BJ (cell line): ENCODE results near the gene DMAC2. TPM values are rescaled to one million over a fixed set of nuclear protein-coding genes. Genes with fewer than 3 reads are reported as not detected.

ENCODE experiments used
- CTCF ChIA-PET: fragments of 350-600 bp; formaldehyde crosslinking; extraction: SDS; loops from one replicate; lab custom pipeline; 2021; ENCODE audit warnings: antibody characterized with exemption, inconsistent platforms; lab: Yijun Ruan, JAX
- POLR2A ChIA-PET: fragments of 300-600 bp; sonication (Branson Sonifier 250); formaldehyde crosslinking; extraction: SDS; loops from one replicate; lab custom pipeline; 2021; ENCODE audit warnings: antibody characterized with exemption; lab: Charles Lee
- DNase-seq: peaks from one replicate; pipeline ENCODE4 v3.0.0-alpha.2; 2011; ENCODE audit warnings: low read depth
- H3K27me3 ChIP-seq: 2 replicates; pipeline ENCODE4 v1.6.0; 2011; ENCODE audit warnings: low read length; ENCODE audit not compliant: control insufficient read depth, insufficient read depth
- H3K36me3 ChIP-seq: 2 replicates; pipeline ENCODE4 v1.5.1; 2011; ENCODE audit warnings: low read length; ENCODE audit not compliant: control insufficient read depth, insufficient read depth
- H3K4me3 ChIP-seq: 2 replicates; pipeline ENCODE4 v1.5.1; 2011; ENCODE audit warnings: low read depth, mild to moderate bottlenecking, control low read depth, low read length
- CTCF ChIP-seq: IDR thresholded peaks from 2 replicates; pipeline ENCODE4 v1.5.1; 2011; ENCODE audit warnings: low read depth, mild to moderate bottlenecking, control low read depth, inconsistent platforms, low read length, moderate library complexity; ENCODE audit not compliant: insufficient read depth
- polyA plus RNA-seq: library from polyadenylated mRNA; depleted of rRNA; stranded (reverse); fragments of >200 nt; gene quantifications from 2 replicates; pipeline ENCODE4 v1.2.3, GENCODE V29; 2011

DMAC2 gene
- polyA plus RNA-seq, 1 experiment = 82.4 TPM

- TF ChIP-seq CTCF = no peak
- POLR2A ChIA-PET = no interaction called here
- Histone ChIP-seq H3K27me3 (no peaks in the 10 kb centered on the region), H3K4me3 (no peak overlapping the region), H3K36me3 (peaks cover 32% of the 10 kb centered on the region)
- DNase-seq = no peak
- CTCF ChIA-PET = no interaction called here
Measured at GRCh38 chr19:41422456-41422855, 17.3 kb downstream of the DMAC2 start.

- POLR2A ChIA-PET = no interaction called here
- CTCF ChIA-PET = no interaction called here
- no peak overlapping the region for H3K4me3 ChIP-seq
- no peaks in the 10 kb centered on the region for H3K27me3 ChIP-seq
- no peak for TF ChIP-seq CTCF
- no peak for DNase-seq
- H3K36me3 ChIP-seq = peaks cover 32% of the 10 kb centered on the region
Measured at GRCh38 chr19:41421973-41422372, 17.7 kb downstream of the DMAC2 start.

DNA sequence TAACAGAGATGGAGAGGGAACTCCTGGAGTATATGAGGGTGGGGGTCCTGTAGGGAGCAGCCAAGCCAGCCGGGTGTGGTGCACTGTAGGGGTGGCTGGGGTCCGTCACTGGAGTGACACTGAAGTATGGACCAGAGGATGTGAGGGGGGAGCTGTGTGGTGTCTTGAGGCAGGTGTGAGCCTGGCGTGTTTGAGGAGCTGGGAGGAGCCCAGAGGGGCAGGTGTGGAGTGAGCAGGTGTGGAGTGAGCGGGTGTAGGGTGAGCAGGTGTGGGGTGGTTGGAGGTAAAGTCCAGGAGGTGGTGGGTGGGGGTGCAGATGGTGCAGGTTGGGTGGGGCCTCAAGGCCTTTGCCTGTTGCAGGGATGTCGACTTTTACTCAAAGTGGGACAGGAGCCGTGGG lies 18.4 kb downstream of the DMAC2 start:
- DNase-seq = no peak
- ChIA-PET CTCF (no interaction called here), POLR2A (no interaction called here)
- Histone ChIP-seq H3K36me3 (peaks cover 33% of the 10 kb centered on the region), H3K4me3 (no peak overlapping the region), H3K27me3 (no peaks in the 10 kb centered on the region)
- no peak for TF ChIP-seq CTCF

GRCh38 chr19:41420101-41420880 lies 19.4 kb downstream of the DMAC2 start:
- TF ChIP-seq CTCF = no peak
- Histone ChIP-seq H3K36me3 (peaks cover 34% of the 10 kb centered on the region), H3K4me3 (no peak overlapping the region), H3K27me3 (no peaks in the 10 kb centered on the region)
- ChIA-PET POLR2A (no interaction called here), CTCF (interaction anchor here (0.6 kb wide), 1 partner anchor 19 kb away, joined by 4 read pairs; the partner anchor contains the start of gene DMAC2)
- DNase-seq = no peak

DNA sequence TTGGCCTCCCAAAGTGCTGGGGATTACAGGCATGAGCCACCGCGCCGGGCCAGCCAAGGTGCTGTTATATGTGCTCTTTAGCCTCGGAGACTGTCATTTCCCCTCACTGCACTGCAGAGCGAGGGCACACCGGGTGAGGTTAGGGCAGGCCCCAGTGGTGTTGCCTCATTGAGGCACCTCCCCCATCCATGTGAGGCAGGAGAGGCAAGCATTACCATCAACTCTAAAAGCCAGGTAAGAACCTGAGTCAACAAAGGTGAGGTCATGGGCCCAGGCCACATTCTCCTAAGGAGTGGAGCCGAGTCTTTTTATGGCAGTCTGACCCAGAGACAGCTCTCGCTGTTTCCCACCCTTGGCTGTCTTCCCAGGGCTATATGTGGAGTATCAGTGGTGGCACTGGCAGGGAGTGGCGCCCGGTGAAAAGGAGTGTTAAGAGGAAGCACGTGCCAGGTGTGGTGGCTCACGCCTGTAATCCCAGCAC lies 23.5 kb downstream of the DMAC2 start:
- POLR2A ChIA-PET = no interaction called here
- Histone ChIP-seq H3K27me3 (no peaks in the 10 kb centered on the region), H3K4me3 (no peak overlapping the region), H3K36me3 (peaks cover 34% of the 10 kb centered on the region)
- no peak for DNase-seq
- CTCF ChIA-PET = no interaction called here
- TF ChIP-seq CTCF = no peak
